ENCODE results near the gene GSTCD.

GRCh38 chr4:105753361-105753760 lies 44.8 kb downstream of the GSTCD start:
- TF ChIP-seq, protein P1, sequence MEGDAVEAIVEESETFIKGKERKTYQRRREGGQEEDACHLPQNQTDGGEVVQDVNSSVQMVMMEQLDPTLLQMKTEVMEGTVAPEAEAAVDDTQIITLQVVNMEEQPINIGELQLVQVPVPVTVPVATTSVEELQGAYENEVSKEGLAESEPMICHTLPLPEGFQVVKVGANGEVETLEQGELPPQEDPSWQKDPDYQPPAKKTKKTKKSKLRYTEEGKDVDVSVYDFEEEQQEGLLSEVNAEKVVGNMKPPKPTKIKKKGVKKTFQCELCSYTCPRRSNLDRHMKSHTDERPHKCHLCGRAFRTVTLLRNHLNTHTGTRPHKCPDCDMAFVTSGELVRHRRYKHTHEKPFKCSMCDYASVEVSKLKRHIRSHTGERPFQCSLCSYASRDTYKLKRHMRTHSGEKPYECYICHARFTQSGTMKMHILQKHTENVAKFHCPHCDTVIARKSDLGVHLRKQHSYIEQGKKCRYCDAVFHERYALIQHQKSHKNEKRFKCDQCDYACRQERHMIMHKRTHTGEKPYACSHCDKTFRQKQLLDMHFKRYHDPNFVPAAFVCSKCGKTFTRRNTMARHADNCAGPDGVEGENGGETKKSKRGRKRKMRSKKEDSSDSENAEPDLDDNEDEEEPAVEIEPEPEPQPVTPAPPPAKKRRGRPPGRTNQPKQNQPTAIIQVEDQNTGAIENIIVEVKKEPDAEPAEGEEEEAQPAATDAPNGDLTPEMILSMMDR (IDR thresholded peaks at IDR 0.05; ENCODE audit: low read depth, low read length, missing input control), result no peak
- no peak for TF ChIP-seq TAF1 (conservative IDR thresholded peaks at IDR 0.05)
- TF ChIP-seq, protein P2, sequence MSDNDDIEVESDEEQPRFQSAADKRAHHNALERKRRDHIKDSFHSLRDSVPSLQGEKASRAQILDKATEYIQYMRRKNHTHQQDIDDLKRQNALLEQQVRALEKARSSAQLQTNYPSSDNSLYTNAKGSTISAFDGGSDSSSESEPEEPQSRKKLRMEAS (IDR thresholded peaks at IDR 0.05), result no peak
